Stimulated activated CD8-positive, alpha-beta memory T cell treated with anti-CD3 and anti-CD28 coated beads, Interleukin-7, amount 100 ng/mL, for 1 hour (primary cell): ENCODE measurements around the gene ST6GAL1.
"Not testable (repeated sequence)": the region's sequence is repeated elsewhere in the genome, so short reads cannot be mapped to it uniquely, and the experiment has no call there.

Experiments
- DNase-seq, 2 donors: peaks; one replicate each; pipeline ENCODE4 v3.0.0-alpha.2; 2020; ENCODE audit warnings: low read depth in 2 of 2

The ST6GAL1 gene

GRCh38 chr3:187046033-187046432 is 115.7 kb downstream of the ST6GAL1 start:
- DNase-seq = no peak

DNA sequence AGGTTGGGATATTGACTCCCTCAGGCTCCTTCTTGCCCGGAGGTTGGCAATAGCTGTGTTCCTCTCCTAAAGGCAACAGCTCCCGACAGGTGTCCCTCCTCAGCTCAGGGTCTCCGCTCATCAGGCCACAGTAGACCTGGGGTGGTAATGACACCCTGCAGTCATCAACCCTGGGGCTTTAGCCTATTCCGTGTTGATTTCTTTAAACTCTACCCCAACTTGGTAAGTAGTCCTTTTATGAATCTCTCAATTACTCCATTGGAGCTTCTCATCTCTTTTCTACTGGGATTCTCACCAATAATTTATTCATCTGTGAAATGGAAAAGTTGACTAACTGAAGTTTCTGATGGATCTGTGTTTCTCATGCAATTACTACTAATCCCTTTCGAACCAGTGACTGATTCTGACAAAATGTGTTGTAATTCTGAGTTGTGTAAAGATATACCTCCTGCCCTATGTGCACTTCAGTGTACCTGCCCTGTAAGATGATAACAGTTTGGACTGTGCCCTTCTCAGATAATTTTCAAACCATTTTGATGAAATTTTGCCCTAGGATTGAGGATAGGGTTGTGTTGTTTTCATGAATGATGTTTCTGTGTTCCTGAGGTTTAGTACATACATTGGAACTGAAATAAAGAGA is 119.3 kb downstream of the ST6GAL1 start:
- no peak for DNase-seq

GRCh38 chr3:187051066-187051465 is 120.7 kb downstream of the ST6GAL1 start:
- no peak for DNase-seq

DNA sequence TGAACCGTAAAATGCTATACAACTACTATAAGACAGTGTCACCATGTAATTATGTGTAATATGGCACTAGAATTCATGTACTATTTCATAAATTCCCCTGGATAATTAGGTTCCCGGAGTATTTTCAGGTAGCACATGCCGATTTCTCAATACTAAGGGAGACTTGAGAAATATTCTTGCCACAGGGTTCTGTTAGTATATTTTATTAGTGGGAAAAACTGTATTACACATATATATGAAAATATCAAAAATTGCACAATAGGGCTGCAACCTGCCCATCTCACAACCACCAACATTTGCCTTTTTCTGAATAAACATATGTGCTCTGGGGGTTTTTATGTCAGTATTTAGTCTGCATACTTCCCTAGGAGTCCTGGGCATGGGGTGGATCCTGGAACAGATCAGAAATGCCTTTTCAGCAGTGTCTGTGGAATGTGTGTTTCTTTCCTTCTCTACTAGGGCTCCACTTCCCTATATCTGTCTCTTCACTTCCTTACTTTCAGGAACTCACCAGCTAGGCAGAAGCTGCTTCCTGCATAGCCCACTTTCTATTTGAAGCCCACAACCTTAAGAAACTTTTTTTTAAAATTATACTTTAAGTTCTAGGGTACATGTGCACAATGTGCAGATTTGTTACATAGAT is 121.5 kb downstream of the ST6GAL1 start:
- no peak for DNase-seq

DNA sequence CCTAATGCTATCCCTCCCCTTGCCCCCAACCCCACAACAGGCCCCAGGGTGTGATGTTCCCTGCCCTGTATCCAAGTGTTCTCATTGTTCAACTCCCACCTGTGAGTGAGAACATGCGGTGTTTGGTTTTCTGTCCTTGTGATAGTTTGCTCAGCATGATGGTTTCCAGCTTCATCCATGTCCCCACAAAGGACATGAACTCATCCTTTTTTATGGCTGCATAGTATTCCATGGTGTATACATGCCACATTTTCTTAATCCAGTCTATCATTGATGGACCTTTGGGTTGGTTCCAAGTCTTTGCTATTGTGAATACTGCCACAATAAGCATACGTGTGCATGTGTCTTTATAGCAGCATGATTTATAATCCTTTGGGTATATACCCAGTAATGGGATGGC is 122.1 kb downstream of the ST6GAL1 start:
- DNase-seq = not testable (repeated sequence)

- DNase-seq = not testable (repeated sequence)
Observed at GRCh38 chr3:187054433-187054832, 124.1 kb downstream of the ST6GAL1 start.

- not testable (repeated sequence) for DNase-seq
Observed at GRCh38 chr3:187057803-187058202, 127.5 kb downstream of the ST6GAL1 start.

GRCh38 chr3:187061748-187062147 is 131.4 kb downstream of the ST6GAL1 start:
- no peak for DNase-seq

GRCh38 chr3:187062526-187063177 is 132.3 kb downstream of the ST6GAL1 start:
- DNase-seq = no peak

DNA sequence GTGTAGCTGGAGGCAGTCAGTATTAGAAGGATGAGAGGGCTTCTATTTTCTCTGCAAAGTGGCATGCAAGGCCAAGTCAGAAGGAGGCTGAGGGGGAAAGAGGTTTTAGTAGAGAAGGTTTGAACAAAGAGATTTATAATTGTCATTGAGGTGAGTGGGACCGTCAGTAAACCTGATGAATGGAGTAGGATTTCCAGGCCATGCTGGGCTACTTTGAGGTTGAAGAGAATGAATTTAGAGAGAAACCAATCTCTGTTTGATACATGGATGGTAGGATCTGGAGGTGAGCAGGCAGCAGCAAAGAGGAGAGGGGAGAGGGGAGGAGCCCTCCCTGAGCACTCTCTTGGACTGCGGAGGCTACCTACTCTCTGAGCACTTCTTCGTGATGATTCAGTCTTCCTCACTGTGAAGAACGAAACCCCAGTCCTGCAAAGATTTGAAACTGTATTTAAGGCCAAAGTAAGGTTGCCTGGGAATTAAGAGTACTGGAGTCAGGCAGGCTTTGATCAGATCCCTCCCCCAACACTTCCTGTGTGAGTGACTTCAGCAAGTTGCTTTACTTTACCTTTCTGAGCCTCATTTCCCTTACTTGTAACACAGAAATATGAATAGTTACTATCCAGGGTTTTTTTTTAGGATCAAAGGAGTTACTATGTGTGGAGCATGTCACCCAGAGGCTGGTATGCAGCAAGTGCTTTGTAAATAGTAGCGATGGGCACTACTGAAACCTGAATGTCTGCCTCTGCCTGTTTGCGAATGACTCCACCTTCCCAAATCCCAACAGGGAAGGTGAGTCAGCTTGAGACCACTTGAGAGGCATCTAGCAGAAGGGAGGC is 133.2 kb downstream of the ST6GAL1 start:
- DNase-seq = no peak

DNA sequence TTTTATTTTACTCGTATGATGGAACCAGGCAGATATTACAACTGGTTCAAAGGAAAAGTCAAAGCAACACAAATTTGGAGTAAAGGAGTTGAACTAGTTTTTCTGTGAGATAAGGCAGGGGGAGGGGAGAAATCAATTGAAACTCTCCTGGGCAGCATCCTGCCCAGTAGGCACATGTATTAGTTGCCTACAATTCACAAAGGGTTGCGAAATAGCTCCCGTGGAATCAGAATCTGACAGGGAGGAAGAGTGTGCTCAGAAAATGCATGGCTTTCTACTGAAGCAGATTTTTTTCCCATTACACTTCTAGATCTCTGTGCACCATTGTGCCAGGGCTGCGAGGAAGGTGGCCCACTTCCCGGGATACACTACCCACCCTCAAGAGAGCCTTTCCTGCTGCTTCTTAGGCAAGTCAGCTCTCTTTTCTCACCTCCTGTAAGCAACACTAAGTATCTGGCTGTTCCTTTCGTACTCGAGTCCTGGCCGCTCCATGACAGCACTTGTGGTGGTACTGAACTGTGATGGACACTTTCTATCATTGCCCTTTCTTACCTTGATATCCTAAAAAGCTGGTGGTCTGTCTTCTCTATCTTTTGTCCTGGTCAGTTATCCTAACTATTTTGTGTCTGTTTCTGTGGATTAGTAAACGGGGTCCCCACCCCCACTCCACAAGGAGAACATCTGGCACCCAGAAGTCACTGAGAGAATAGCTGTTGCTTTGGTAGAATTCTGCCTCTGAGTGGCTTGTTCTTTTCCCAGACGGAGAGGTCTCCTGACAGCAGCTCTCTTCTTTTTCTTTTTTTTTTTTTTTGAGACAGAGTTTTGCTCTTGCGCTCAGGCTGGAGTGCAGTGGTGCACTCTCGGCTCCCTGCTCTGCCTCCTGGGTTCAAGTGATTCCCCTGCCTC is 134.1 kb downstream of the ST6GAL1 start:
- no peak for DNase-seq

DNA sequence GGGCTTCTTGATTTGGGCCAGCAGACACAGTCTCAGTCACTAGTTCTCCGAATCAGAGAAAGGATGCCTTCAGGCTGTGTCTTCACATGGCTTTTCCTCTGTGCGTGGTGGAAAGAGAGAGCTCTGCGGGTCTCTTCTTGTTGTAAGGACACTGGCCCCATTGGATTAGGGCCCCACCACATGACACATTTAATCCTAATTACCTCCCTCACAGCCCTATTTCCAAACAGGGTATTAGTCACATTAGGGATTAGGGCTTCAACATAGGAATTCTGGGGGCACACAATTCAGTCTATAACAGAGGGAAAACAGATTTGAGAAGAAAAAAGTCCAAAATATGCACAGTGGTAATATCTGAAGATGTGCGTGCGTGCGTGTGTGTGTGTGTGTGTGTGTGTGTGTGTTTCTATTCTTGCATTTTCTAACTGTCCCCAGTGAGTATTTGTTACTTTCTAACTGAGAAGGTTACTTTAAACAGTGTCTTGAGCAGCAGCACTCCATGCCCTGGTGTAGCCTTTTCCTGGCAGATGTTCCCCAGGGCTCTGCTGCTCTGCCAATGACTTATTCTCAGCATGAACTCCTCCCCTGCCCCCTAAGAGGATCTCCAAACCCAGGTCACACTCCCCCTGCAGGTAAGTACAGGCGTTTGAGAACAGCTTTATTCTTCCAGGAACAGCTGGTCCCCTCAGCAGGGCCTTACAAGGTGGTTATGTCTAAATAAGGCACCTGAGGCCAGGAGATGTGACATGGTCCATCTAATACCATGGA is 136.1 kb downstream of the ST6GAL1 start:
- DNase-seq = peak in 1 of 2 donors; percentile 27

- DNase-seq = no peak
Observed at GRCh38 chr3:187068787-187069186, 138.5 kb downstream of the ST6GAL1 start.

DNA sequence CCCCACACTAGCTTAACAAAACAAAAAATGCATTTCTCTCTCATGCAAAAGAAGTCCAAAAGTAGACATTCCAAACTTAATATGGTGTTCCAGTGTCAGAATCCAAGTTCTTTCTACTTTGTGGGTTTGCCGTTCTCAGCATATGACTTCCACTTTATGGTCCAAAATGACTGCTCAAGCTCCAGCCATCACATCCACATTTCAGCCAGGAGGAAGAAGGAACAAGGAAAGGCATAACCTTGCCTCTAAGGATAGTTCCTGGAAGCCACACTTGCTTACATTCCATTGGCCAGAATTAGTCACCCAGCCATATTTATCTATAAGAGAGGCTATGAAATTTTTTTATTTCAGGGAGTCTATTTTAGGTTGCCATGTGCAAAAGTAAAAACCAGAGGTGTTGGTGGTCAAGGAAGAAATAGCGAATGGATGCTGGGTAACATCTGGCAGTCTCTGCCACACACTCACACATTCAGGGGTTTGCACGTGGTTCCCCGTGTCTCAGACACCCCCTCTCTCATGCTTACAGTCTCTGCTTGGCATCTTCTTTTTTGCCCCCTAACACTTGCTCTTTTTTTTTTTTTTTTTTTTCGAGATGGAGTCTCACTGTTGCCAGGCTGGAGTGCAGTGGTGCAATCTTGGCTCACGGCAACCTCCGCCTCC is 139.7 kb downstream of the ST6GAL1 start:
- DNase-seq = no peak

DNA sequence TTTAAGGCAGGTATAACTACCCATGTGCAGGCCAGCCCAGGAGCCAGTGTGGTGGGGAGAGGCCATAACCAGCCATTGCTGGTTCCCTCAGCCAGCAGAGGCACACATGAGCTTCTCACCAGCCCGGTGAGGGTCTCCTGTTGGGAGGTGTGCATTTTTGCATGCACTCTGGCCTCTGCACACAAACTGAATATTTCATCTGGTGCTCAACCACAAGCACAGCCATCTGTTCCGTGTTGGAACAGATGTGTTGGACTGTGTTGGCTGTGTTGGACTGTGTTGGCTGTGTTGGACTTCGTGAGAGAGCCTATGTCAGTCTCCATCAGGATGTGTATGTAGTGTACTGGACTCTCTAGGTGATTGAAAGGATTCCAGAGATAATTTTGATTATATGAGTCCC is 141.8 kb downstream of the ST6GAL1 start:
- no peak for DNase-seq

GRCh38 chr3:187072511-187072910 is 142.2 kb downstream of the ST6GAL1 start:
- DNase-seq = no peak

DNA sequence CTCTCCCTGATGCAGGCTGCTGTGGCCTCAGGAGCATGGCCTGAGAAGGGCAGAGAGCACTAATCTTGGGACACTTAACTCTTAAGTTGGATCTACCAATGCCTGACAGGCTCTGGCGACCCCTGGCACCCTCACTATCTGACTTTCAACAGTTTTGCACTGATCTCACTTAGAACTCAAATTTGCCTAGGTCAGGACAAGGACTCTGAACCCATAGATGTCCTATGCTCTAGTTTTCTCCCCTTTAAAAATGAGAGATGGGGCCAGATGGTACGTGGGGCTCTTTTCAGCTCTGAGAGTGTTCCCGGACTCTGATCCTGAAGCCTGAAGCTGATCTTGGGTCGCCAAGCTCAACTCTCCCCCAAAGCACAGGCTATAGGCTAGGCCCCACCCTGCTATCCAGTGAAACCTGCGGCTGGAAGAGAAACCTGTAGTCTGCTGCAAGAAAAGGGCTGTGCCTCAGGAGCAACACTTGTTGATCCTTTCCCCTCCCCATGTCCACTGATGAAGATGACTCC is 143.3 kb downstream of the ST6GAL1 start:
- no peak for DNase-seq

GRCh38 chr3:187074846-187075245 is 144.5 kb downstream of the ST6GAL1 start:
- no peak for DNase-seq

DNA sequence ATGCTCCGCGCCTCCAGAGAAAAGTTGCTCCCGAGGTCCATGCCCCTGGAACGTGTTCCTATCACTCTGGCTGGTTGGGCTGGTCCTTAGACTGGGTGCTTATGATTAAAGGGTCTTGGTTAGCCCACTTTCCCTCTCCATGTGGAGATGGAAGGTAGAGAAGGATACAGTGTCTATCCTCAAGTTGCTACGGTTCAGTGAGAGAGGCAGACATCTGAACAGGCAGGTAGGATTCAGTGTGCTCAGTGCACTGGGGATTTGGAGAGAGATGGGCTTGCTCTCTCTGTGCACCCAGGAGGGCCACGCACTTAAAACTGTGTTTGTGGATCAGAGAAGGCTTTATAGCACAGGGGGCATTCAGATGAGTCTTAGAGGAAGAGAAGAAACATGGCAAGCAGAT is 146.0 kb downstream of the ST6GAL1 start:
- DNase-seq = no peak

GRCh38 chr3:187077085-187077484 is 146.8 kb downstream of the ST6GAL1 start:
- no peak for DNase-seq
